HG02884 (cell line): ENCODE measurements around the gene LIM2.
"Not testable (repeated sequence)": the region's sequence is repeated elsewhere in the genome, so short reads cannot be mapped to it uniquely, and the experiment has no call there.

ENCODE experiments used
- ATAC-seq: cut with Tn5 transposase; IDR thresholded peaks from one replicate; pipeline ENCODE4 v1.9.1; 2021; ENCODE audit warnings: mild to moderate bottlenecking, moderate library complexity; ENCODE audit not compliant: unreplicated experiment

LIM2 gene, protein sequence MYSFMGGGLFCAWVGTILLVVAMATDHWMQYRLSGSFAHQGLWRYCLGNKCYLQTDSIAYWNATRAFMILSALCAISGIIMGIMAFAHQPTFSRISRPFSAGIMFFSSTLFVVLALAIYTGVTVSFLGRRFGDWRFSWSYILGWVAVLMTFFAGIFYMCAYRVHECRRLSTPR

DNA sequence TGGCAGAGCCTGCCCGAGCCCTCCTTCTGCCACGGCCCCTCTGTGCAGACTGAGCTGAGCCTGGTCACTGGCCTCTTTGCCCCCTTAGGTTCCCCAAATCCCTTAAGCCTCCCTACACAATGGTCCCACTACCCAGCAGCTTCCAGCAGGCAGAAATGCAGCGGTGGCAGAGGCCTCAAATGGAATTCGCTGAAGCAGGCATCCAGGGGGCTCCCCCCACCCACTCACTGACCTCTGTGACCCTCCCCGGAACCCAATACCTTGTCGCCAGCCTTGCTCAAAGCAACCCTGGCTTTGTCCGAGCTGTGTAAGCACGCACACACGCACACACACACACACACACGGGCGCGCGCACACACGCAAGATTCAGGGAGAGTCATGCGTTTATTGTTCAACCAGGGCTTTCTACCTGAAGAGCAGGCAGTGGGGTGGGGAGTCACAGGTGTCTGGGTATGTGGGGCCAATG lies at the start of gene LIM2:
Gene LIM2, minus strand, starts transcription at position 51 of the 466 bp plus-strand sequence. CDS start 531 bp downstream, outside the sequence.
- no peak for ATAC-seq

GRCh38 chr19:51434456-51434855 lies 46.7 kb upstream of the LIM2 start:
- no peak for ATAC-seq

GRCh38 chr19:51433043-51433442 lies 45.3 kb upstream of the LIM2 start:
- ATAC-seq: no peak

DNA sequence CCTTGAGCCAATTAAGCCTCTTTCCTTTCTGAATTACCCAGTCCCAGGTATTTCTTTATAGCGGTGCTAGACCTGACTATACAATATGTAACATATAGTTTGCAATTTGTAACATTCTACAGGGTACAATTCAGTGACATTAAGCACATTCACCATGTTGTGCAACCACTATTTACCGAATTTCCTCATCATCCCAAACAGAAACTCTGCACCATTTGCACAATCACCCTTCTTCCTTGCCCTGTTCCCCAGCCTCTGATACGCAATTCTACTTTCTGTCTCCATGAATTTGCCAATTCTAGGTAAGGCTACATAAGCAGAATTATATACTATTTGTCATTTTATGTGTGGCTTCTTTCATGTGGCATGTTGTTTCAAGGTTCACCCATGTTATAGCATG lies 43.4 kb upstream of the LIM2 start:
- no peak for ATAC-seq

DNA sequence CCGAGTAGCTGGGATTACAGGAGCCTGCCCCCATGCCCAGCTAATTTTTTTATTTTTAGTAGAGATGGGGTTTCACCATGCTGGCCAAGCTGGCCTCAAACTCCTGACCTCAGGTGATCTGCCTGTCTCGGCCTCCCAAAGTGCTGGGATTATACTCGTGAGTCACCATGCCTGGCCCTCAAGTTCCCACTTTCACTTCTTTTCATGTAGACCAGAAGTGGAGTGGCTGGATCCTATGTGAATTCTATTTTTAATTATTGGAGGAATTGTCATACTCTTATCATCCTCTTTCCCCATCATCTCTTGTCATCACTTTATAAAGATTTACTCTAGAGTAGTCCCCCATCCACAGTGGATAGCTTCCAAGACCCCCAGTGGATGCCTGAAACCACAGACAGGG lies 42.4 kb upstream of the LIM2 start:
- ATAC-seq: no peak

DNA sequence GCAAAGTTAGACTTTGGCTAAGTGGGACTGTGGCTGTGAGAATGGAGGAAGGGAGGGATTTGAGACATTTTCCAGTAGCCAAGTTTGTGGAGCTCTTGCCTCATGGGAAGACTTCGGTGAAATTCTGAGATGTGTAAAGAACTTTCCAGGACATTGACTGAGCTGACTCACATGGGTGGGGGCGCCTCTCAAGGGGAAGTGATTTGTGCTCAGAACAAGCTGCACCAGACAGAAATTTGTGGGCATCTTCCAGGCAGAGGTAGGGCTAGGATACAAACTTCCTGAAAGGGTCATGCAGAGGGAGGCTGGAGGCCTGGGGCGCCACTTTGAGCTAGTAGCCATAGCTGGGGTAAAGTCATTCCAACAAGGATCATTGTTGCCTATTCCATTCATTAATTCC lies 39.4 kb upstream of the LIM2 start:
- no peak for ATAC-seq

DNA sequence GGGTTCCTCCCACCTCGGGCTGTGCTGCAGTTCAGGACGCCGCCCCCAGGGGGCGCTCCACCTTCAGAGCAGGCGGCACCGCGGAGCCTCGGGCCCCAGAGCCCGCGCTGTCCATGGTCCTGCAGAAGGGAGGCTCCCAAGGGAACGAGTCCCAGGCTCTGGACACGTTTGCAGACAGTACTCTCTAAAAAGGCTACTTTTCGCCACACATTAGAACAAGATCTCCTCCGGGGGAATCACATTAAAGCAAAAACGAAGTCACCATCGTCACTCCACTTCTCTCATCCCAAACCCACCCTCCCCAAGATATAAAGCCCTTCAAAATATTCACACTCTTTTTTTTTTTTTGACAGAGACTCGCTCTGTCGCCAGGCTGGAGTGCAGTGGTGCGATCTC lies 34.3 kb upstream of the LIM2 start:
- no peak for ATAC-seq

- ATAC-seq: no peak
Observed at GRCh38 chr19:51421229-51422052, 33.7 kb upstream of the LIM2 start.

GRCh38 chr19:51420511-51420910 lies 32.7 kb upstream of the LIM2 start:
- ATAC-seq: not testable (repeated sequence)

DNA sequence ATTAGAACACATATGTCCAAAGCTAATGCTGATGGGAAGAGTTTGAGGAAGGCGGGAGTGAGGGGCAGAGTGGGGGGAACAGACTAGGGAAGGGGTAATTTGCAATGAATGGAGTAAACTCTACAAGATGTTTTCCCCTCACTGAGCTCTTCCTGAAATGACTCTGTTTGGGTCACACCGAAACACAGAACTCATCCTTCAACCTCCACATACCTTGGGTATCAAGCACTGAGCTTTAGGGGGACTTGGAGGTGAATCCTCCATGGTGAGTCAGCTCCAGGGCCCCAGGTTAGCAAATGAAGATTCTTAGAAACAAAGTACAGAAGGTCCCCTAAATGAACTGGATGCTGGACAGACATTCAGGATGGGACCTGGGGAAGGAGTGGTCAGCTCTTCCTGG lies 30.9 kb upstream of the LIM2 start:
- no peak for ATAC-seq

DNA sequence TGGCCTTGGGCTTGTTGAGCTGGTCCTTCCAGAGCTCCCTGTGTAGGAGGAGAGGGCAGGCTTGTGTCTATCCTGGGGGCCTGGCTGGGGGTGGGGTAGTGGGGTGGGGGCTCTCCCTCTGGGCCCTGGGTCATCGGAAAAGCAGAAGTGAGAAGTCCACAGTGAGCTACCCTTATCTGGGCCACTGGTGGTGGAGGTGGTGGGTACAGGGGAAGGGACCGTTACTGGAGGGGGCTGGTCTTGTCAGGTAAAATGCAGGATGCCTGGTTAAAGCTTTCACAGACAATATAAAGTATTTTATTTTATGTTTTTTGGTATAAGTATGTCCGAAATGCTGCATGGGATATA lies 30.0 kb upstream of the LIM2 start:
- peak; percentile 45 for ATAC-seq

DNA sequence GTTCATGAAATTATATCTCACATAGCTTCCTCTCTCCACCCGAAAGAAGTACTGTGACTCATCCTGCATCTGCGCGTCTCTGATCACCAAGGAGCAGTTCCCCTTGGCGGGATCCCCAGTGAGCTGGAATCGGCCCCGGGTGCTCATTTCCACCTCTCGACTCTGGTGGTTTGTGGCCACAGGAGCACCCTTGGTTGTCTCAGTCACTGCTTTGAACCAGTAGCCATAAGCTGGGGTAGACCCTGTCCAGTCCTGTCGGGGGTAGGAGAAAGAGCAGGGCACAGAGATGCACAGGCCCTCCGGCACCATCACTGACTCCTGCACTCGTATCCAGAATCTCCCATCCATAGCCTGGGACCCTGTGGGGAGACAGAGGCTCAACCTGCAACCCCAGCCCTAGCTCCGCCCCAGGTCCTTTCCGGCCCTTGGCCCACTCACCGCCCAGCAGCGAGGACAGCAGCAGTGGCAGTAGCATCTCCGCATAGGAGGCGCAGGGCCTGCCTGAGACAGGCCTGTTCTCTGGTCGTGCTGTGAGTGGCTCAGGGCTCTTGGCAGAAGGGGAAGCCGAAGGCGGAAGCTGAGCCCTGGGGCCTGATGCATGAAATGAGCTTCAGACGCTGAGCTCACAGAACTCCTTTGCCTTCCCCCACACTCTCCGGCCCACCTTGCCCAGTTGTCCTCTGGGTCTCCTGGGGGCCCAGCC lies 29.5 kb upstream of the LIM2 start, which contains the start of gene SIGLEC10:
Gene SIGLEC10, minus strand, starts transcription at position 536 of the 703 bp plus-strand sequence. Its CDS starts 61 bp downstream, at position 475.
- peak; percentile 59 for ATAC-seq

DNA sequence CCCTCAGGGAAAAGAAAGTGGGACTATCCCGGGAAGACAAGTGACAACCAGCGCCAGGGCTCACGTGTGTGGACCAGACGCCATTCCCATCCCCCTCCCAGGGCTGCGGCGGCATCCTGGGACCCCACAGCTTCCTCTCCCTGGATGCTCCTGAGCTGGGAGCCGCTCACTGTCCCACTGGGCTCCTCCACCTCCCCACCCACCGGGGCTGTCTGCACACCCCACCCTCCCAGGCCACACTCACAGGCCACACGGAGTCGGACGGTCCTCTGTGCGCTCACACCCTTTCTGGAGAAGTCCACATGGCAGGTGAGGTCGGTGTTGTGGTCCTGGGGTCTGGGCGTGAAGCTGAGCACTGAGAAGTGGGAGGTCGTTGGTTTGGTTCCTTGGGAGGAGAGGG lies 28.6 kb upstream of the LIM2 start:
- not testable (repeated sequence) for ATAC-seq

- no peak for ATAC-seq
Observed at GRCh38 chr19:51415187-51415586, 27.4 kb upstream of the LIM2 start.

DNA sequence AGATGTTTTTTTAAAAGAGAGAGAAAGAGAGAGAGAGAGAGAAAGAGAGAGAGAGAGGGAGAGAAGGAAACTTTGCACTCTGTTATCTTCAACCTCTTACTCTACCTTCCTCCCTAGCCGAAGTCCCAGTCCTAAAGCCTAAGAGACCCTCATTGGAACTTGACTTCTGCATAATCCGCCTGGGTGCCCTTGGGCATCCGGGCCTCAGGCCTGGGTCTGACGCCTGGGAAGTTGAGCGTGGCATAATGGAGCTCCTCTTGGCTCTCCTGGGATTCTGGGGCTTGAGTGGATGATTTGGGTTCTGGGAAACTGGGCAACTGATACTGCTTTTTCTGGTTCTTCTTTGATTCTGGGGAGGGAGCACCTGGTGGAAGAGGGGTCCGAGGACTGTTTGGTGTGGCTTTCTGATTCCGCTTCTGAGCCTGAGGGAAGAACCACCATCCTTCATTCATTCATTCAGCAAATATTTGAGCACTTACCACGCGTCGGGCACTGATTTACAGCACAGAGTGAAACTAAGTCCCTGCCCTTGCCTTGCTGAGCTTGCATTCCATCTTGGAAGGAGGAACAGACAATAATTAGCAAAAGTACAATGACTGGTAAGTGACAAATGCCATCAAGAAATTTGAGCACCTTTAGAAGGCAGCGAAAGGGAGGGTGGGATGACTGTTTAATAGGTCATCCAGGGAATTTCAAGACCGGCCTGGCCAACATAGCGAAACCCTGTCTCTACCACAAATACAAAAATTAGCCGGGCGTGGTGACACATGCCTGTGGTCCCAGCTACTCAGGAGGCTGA lies 23.4 kb upstream of the LIM2 start:
- ATAC-seq: no peak

- ATAC-seq: no peak
Observed at GRCh38 chr19:51407511-51408131, 19.8 kb upstream of the LIM2 start.

DNA sequence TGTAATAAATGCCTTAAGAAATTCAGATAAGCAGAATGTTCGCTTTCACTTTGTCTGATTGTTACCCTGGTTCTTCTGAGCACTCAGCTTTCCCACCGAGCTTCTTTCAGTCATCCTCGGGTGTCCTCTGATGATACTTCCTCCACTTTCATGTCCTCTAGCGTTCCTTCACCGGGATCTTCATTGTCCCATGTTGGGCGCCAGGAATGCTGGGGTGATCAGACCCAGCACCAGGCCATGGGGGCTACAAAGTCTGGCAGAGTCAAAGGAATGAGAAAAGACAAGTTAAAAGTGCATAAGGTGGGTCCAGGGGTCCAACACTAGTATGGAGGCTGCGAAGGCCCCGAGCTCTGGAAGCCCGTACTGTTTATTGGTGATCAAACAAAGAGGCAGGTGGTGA lies 14.3 kb upstream of the LIM2 start:
- ATAC-seq: no peak

- ATAC-seq: not testable (repeated sequence)
Observed at GRCh38 chr19:51399936-51400335, 12.2 kb upstream of the LIM2 start.

- ATAC-seq: no peak
Observed at GRCh38 chr19:51399231-51399630, 11.5 kb upstream of the LIM2 start.

DNA sequence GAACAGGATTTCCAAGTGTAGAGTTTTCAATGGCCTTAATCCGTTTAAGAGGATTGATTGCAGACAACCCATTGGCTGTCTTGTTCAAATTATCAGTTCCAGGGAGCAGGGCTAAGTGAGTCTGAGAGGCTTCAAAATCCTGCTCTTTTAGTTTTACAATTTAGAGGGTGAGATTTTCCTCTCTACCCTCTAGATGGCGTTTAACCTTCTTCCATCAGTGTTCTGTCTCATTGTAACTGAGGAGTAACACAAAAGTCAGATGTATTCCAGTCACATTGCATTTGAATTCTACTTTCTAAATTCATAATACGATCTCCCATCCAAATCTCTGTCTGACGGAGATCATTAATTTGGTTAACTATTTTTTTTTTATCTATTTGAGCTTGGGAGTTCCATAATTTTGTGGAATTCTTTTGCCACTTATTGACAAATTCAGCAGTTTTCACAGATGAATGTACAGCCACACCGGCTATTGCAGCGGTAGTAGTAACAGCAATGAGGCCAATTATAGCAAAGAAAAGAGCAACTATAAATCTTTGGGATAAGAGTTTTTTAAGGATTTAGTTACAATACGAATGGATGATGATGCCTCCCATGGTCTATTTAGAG lies 10.4 kb upstream of the LIM2 start:
- no peak for ATAC-seq
